Mesothelial cell of epicardium (in vitro differentiated cells): Measurements from ENCODE around the gene AMZ2. TPM values are rescaled to one million over a fixed set of nuclear protein-coding genes. Genes with fewer than 3 reads are reported as not detected.
"Not testable (repeated sequence)": the region's sequence is repeated elsewhere in the genome, so short reads cannot be mapped to it uniquely, and the experiment has no call there.

Source experiments
- DNase-seq, 2 experiments: peaks; one replicate each; pipeline ENCODE4 v3.0.0; 2021; ENCODE audit warnings: low spot score in 2 of 2; ENCODE audit not compliant: unreplicated experiment in 2 of 2
- H3K27ac Mint-ChIP-seq: 2 replicates; pipeline ENCODE4 v1.8.0; 2021; ENCODE audit warnings: mixed read lengths
- H3K27me3 Mint-ChIP-seq: 2 replicates; pipeline ENCODE4 v1.8.0; 2021; ENCODE audit warnings: low read depth, mixed read lengths
- H3K36me3 Mint-ChIP-seq: 2 replicates; pipeline ENCODE4 v1.8.0; 2021; ENCODE audit warnings: mixed read lengths
- H3K4me1 Mint-ChIP-seq: 2 replicates; pipeline ENCODE4 v1.8.0; 2021; ENCODE audit warnings: mixed read lengths
- H3K4me3 Mint-ChIP-seq: 2 replicates; pipeline ENCODE4 v1.8.0; 2021; ENCODE audit warnings: mild to moderate bottlenecking, moderate library complexity, mixed read lengths
- H3K9me3 Mint-ChIP-seq: 2 replicates; pipeline ENCODE4 v1.8.0; 2021; ENCODE audit warnings: mixed read lengths
- total RNA-seq: library from RNA; stranded (reverse); gene quantifications from 3 replicates; pipeline ENCODE4 v1.2.1, GENCODE V29; 2021
- TF ChIP-seq, protein P1 (sequence below): fragments of 200-600 bp; sonication (generic); IDR thresholded peaks from one replicate; pipeline ENCODE4 v1.5.0; 2021; ENCODE audit warnings: antibody characterized with exemption; ENCODE audit not compliant: unreplicated experiment

AMZ2 gene
- total RNA-seq, 1 donor from 2014 or later = 63.2 TPM

DNA sequence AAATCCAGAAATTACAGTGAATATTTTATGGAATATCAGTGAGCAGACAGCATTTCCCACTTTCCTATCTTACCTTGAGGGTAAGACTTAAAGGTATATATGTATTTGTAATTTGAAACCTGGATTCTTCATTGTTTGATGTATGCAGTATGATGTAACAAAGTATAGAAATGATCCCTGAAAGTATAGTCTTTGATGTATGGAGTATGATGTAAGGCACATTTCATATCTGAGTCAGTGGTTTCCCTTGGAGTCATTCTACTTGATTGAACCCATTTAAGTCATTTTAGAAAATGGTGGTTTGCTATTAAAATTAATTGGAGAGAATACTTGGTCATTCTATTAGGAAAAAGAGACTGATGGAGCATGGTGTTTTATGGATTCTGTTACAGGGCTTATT lies 10.1 kb downstream of the AMZ2 start:
- H3K27ac Mint-ChIP-seq = no peak overlapping the region
- TF ChIP-seq, protein P1, sequence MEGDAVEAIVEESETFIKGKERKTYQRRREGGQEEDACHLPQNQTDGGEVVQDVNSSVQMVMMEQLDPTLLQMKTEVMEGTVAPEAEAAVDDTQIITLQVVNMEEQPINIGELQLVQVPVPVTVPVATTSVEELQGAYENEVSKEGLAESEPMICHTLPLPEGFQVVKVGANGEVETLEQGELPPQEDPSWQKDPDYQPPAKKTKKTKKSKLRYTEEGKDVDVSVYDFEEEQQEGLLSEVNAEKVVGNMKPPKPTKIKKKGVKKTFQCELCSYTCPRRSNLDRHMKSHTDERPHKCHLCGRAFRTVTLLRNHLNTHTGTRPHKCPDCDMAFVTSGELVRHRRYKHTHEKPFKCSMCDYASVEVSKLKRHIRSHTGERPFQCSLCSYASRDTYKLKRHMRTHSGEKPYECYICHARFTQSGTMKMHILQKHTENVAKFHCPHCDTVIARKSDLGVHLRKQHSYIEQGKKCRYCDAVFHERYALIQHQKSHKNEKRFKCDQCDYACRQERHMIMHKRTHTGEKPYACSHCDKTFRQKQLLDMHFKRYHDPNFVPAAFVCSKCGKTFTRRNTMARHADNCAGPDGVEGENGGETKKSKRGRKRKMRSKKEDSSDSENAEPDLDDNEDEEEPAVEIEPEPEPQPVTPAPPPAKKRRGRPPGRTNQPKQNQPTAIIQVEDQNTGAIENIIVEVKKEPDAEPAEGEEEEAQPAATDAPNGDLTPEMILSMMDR = no peak

DNA sequence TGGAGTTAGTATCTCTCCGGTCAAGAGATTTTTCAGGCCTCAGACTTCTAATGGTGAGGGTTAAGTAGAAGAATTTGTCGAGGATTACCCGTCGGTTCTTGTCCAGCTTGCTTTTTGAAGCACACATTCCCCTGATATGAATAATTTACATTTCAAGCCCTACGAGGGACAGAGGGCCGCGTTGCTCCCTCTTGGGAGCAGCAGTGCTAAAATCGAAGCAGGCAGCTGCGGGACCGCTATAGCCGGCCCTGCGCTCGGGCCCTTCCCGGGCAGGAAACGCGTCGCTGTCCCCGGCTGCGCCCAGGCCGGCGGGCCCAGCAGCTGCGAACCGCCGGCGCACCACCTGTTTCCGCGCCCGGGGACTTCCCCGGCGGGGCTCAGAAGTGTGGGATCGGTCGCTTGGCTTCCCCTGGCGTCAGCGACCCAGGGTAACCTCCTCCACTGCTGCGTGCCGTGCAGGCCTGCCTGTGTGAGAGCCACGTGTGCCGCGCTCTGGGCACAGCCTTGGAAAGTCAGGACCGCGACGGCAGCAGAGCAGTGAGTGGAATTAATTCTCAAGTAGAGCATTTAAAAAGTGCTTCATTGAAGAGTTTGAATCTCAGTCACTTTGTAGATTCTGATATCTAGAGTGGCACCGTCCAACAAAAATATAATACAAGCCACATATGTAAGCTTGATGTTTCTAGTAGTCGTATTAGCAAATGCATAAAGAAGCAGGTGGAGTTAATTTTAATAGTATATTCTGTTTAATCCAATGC lies 11.2 kb downstream of the AMZ2 start:
- not testable (repeated sequence) for H3K27me3 Mint-ChIP-seq, H3K9me3 Mint-ChIP-seq
- H3K4me3 Mint-ChIP-seq = peak overlapping the region; percentile 39
- peak overlapping the region; percentile 34 for H3K27ac Mint-ChIP-seq
- H3K36me3 Mint-ChIP-seq = peaks cover 14% of the 10 kb centered on the region
- DNase-seq = peak in 1 of 2 experiments; percentile 43
- H3K4me1 Mint-ChIP-seq = peaks cover 10% of the 10 kb centered on the region

More for the DNA sequence above, 10.1 kb downstream of the AMZ2 start:
- no peak for DNase-seq
- Mint-ChIP-seq H3K9me3 (no peaks in the 10 kb centered on the region), H3K4me3 (no peak overlapping the region), H3K36me3 (peaks cover 17% of the 10 kb centered on the region), H3K4me1 (peaks cover 10% of the 10 kb centered on the region), H3K27me3 (no peaks in the 10 kb centered on the region)

DNA sequence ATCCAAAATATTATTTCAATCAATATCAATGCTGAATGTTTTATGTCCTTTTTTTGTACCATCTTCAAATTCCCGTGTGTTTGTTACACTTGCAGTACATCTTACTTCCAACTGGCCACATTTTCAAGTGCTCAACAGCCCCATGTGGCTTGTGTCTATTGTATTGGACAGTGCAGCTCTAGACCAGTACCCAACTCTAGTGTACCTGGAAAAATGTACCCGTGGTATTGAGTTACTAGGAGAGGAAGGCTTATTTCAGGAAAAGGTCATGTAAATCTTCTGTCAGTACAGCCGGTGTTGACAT lies 11.8 kb downstream of the AMZ2 start:
- peak overlapping the region; percentile 14 for H3K27ac Mint-ChIP-seq
- not testable (repeated sequence) for H3K4me3 Mint-ChIP-seq

DNA sequence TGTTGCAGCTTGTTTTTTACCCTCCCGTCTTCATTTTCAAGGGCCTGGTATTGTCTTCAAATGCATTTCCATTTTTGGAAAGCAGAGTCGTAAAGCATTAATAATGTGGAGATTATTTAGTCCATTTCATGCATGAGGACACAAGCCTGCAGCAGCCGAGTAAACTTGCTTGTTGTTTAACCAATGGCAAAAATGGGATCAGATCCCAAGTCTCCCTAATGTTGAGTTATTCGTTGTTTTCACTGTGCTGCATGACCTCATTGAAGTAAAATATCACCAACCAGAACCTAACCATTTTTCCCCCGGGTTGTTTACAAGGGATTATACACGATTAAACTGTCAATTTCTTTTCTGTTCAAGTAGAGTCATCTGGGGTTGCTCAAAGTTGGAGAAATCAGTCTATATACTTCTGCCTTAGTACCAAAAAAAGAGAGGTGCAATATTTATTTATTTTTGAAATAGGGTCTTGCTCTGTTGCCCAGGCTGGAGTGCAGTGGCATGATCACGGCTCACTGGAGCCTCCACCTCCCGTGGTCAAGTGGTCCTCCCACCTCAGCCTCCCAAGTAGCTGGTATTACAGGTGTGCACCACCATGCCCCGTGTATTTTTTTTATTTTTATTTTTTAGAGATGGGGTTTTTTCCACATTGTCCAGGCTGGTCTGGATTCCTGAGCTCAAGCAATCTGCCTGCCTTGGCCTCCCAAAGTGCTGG lies 12.4 kb downstream of the AMZ2 start:
- no peak for DNase-seq
- TF ChIP-seq, protein P1 = no peak
- no peak overlapping the region for H3K27ac Mint-ChIP-seq
- peaks cover 10% of the 10 kb centered on the region for H3K4me1 Mint-ChIP-seq
- no peaks in the 10 kb centered on the region for H3K9me3 Mint-ChIP-seq
- H3K4me3 Mint-ChIP-seq = no peak overlapping the region
- H3K27me3 Mint-ChIP-seq = no peaks in the 10 kb centered on the region
- peaks cover 10% of the 10 kb centered on the region for H3K36me3 Mint-ChIP-seq

More for the DNA sequence above, 11.8 kb downstream of the AMZ2 start:
- DNase-seq, H3K9me3 Mint-ChIP-seq, H3K27me3 Mint-ChIP-seq: not testable (repeated sequence)
- H3K36me3 Mint-ChIP-seq = peaks cover 12% of the 10 kb centered on the region
- H3K4me1 Mint-ChIP-seq = peaks cover 10% of the 10 kb centered on the region

DNA sequence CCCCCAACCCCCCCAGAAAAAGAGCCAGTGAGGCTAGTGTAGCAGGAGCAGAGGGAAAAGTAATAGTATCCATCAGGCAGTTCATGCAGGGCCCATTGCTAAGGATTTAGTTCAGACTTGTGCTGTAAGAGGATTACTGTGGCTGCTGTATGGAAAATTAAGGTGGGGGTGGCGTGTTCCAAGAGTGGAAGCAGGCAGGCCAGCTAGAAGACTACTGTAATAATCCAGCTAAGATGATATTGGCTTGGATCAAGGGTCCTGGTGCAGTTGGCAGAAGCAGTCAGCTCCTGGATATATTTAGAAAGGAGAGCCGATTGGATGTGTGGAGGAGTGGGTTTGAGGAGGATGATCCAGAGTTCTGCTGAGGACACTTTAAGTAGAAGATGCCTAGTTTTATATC lies 14.6 kb downstream of the AMZ2 start:
- H3K4me1 Mint-ChIP-seq = peaks cover 10% of the 10 kb centered on the region
- not testable (repeated sequence) for H3K27ac Mint-ChIP-seq, H3K9me3 Mint-ChIP-seq, DNase-seq, H3K4me3 Mint-ChIP-seq, H3K27me3 Mint-ChIP-seq, H3K36me3 Mint-ChIP-seq

DNA sequence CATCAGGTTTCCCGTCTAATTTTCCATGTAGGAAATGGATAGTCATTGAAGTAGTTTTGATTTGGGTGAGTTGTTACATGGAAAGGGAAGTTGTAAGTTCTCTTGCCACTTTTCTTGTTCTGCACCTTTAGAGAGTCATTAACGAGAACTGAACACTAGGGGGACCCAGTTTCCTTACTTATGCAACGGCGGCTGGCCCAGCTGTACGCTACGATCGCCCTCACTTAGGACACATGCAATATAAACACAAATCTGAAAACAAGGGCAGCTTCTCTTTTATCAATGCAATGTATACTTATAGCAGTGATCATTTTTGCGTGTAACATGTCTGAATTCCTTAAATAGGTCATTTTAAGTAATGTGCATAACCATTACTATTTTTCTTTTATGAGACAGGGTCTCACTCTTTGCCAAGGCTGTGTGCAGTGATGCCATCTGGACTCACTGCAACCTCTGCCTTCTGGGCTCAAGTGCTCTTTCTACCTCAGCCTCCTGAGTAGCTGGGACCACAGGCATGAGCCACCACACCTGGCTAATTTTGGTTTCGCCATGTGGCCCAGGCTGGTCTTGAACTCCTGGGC lies 15.3 kb downstream of the AMZ2 start:
- TF ChIP-seq, protein P1 = peak; percentile 75
- H3K9me3 Mint-ChIP-seq, H3K27ac Mint-ChIP-seq, H3K4me3 Mint-ChIP-seq, H3K36me3 Mint-ChIP-seq, H3K27me3 Mint-ChIP-seq, H3K4me1 Mint-ChIP-seq, DNase-seq: not testable (repeated sequence)

DNA sequence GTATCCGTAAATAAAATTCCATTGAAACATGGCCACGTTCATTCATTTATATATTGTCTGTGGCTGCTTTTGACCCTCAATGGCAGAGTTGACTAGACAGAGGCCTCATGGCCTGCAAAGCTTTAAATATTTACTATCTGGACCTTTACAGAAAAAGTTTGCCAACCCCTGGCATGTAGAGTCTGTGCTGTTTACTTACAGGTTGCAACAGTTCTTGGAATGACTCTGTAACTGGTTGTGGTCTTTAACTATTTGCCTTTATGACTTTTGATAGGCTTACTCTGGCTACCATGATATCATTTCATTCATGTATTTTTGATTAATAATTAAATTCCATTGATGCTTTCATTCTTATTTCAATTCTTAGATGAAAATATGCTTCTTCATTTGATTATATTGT lies 18.0 kb downstream of the AMZ2 start:
- H3K4me3 Mint-ChIP-seq, H3K27me3 Mint-ChIP-seq, H3K4me1 Mint-ChIP-seq, H3K9me3 Mint-ChIP-seq, DNase-seq, H3K27ac Mint-ChIP-seq, H3K36me3 Mint-ChIP-seq: not testable (repeated sequence)
